DND-41 (cell line): ENCODE results near the gene ZMYM3.

Experiments used
- EZH2 ChIP-seq: IDR thresholded peaks from 3 replicates; pipeline ENCODE4 v1.6.1; 2012; ENCODE audit warnings: borderline replicate concordance, low read depth, mild to moderate bottlenecking, moderate library complexity, low read length, inconsistent platforms; ENCODE audit not compliant: severe bottlenecking
- TF ChIP-seq, protein P1 (sequence below): IDR thresholded peaks from 2 replicates; pipeline ENCODE4 v1.5.1; 2012; ENCODE audit warnings: borderline replicate concordance, low read length, moderate library complexity, mild to moderate bottlenecking; ENCODE audit not compliant: poor library complexity, severe bottlenecking; ENCODE audit errors: extremely low read depth

DNA sequence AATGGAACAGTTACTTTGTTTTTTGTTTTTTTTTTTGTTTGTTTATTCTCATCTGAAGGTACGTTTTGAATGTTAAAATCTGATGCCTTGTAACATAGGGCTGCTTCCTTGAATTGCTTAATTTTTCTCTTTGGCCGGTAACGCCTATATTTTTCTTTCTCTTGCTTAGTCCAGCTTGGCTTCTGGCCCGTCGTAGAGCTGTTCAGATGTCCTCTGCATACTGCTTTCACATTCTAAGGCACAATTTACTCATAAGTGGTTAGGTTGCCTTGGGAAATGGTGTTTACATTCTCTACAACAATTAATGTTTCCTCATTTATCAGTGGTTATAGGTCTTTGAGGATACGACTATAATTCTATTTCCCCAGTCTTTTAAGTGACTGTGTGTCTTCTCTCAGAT lies 37.4 kb upstream of the ZMYM3 start:
- TF ChIP-seq, protein P1, sequence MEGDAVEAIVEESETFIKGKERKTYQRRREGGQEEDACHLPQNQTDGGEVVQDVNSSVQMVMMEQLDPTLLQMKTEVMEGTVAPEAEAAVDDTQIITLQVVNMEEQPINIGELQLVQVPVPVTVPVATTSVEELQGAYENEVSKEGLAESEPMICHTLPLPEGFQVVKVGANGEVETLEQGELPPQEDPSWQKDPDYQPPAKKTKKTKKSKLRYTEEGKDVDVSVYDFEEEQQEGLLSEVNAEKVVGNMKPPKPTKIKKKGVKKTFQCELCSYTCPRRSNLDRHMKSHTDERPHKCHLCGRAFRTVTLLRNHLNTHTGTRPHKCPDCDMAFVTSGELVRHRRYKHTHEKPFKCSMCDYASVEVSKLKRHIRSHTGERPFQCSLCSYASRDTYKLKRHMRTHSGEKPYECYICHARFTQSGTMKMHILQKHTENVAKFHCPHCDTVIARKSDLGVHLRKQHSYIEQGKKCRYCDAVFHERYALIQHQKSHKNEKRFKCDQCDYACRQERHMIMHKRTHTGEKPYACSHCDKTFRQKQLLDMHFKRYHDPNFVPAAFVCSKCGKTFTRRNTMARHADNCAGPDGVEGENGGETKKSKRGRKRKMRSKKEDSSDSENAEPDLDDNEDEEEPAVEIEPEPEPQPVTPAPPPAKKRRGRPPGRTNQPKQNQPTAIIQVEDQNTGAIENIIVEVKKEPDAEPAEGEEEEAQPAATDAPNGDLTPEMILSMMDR = no peak
- TF ChIP-seq EZH2 = no peak
